GM18502 (cell line): ENCODE measurements around the gene SYCP1.
"Not testable (repeated sequence)": the region's sequence is repeated elsewhere in the genome, so short reads cannot be mapped to it uniquely, and the experiment has no call there.

Experiments
- ATAC-seq: cut with Tn5 transposase; IDR thresholded peaks from one replicate; pipeline ENCODE4 v1.9.1; 2021; ENCODE audit warnings: mild to moderate bottlenecking; ENCODE audit not compliant: unreplicated experiment, poor library complexity

Gene SYCP1

GRCh38 chr1:114927401-114927800, 72.7 kb downstream of the SYCP1 start:
- no peak for ATAC-seq

- ATAC-seq, result no peak
These were observed 101.9 kb downstream of the SYCP1 start for GRCh38 chr1:114956570-114956969.

GRCh38 chr1:114959423-114959822, 104.8 kb downstream of the SYCP1 start:
- ATAC-seq, result no peak

GRCh38 chr1:114976891-114977290, 122.2 kb downstream of the SYCP1 start:
- no peak for ATAC-seq

GRCh38 chr1:114979278-114979891, 124.7 kb downstream of the SYCP1 start:
- ATAC-seq, result no peak

GRCh38 chr1:114982251-114982650, 127.6 kb downstream of the SYCP1 start:
- no peak for ATAC-seq

GRCh38 chr1:114986286-114986685, 131.6 kb downstream of the SYCP1 start:
- ATAC-seq, result no peak

- no peak for ATAC-seq
These were observed 133.4 kb downstream of the SYCP1 start for GRCh38 chr1:114988095-114988494.

GRCh38 chr1:114997510-114998289, 143.0 kb downstream of the SYCP1 start:
- no peak for ATAC-seq

- ATAC-seq, result no peak
These were observed 151.5 kb downstream of the SYCP1 start for GRCh38 chr1:115006191-115006590.

GRCh38 chr1:115012006-115012405, 157.3 kb downstream of the SYCP1 start:
- ATAC-seq, result no peak

- no peak for ATAC-seq
These were observed 157.8 kb downstream of the SYCP1 start for GRCh38 chr1:115012434-115012833.

- no peak for ATAC-seq
These were observed 159.1 kb downstream of the SYCP1 start for GRCh38 chr1:115013792-115014191.

GRCh38 chr1:115019549-115019948, 164.9 kb downstream of the SYCP1 start:
- ATAC-seq, result not testable (repeated sequence)

- ATAC-seq, result no peak
These were observed 166.5 kb downstream of the SYCP1 start for GRCh38 chr1:115021145-115021544.

GRCh38 chr1:115023593-115023992, 168.9 kb downstream of the SYCP1 start:
- ATAC-seq, result no peak

GRCh38 chr1:115029526-115029925, 174.9 kb downstream of the SYCP1 start, which contains the start of gene TSHB:
Gene TSHB (plus strand): TSS chr1:115029826. CDS start chr1:115033363, 3,537 bp downstream.
- no peak for ATAC-seq

- no peak for ATAC-seq
These were observed 176.9 kb downstream of the SYCP1 start for GRCh38 chr1:115031595-115031994.

GRCh38 chr1:115035652-115036051, 181.0 kb downstream of the SYCP1 start:
- no peak for ATAC-seq

GRCh38 chr1:115036814-115037507, 182.3 kb downstream of the SYCP1 start:
- no peak for ATAC-seq

GRCh38 chr1:115040501-115040900, 185.8 kb downstream of the SYCP1 start:
- no peak for ATAC-seq
